HG02885 (cell line): ENCODE measurements around the gene SH3BP5L.

Experiments used
- ATAC-seq: cut with Tn5 transposase; IDR thresholded peaks from one replicate; pipeline ENCODE4 v1.9.1; 2021; ENCODE audit warnings: mild to moderate bottlenecking; ENCODE audit not compliant: unreplicated experiment, poor library complexity

SH3BP5L gene

GRCh38 chr1:248788327-248788726, 37.4 kb downstream of the SH3BP5L start:
- no peak for ATAC-seq

DNA sequence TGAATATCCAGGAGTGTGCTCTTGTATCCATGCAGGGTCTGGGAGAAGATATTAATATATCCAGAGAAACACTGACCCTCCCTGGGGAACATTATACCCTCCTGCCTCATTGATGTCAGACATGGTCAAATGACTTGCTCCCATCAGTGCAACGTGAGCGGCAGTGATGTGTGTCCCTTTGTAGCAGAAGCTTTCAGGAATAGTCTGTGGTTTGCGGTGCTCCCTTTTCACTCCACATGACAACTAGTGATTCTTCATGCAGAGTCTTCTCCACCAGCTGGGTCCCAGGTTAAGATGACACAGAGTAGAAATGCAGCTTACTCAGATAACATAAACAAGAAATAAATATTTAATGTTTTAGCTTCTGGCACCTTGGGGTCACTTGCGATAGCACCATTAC, 38.3 kb downstream of the SH3BP5L start:
- no peak for ATAC-seq

DNA sequence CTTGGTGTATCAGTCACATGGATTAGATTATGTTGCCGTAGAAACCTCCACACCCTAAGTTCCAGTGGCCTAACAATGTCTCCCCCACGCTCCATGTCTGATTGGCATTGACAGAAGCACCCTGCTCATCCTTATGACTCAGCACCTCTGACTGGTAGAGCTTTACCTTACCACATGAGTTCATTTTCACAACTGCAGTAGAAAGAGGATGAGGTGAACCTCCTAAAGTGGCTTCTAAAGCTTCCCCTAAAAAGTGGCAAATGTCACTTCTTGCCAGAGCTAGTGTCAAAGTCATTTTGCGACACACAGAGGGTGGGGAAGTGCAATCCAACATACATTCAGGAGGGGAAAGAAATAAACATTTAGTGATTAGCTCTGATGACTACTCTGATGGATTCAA, 39.6 kb downstream of the SH3BP5L start:
- ATAC-seq = peak; percentile 90

- ATAC-seq = no peak
Measured at GRCh38 chr1:248783367-248783766, 42.3 kb downstream of the SH3BP5L start.

DNA sequence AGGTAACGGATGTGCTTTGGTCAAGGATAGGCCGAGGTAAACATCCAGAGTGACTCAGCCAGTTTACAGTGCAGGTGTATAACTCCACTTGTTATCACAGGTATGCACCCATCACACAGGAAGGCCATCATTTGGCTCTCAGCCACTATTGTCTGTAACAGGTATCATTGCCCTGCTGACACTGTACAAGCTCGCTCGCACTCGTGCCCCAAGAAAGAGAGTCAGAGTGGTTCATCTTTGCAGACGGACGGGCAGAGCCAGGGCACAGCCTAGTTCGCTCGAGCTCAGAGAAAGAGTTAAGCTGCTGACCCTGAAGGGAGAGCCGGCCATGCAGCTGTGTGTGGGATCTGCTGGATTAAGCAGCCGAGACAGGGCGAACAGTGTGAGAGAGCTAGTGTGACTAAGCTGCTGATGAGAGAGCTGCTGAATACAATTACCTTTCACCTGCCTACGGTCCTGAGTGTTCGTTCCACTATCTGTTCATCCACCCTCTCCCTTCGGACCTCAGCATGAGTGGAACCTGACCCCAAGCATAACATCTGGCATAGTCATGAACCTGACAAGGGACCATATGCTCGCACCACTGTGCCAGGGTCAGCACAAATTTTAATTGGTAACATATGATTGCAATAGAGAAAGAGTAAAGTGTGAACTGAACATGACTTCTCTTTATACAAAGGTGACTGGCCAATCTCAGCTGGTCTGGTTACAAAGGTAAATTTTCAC, 43.1 kb downstream of the SH3BP5L start:
- ATAC-seq = no peak

DNA sequence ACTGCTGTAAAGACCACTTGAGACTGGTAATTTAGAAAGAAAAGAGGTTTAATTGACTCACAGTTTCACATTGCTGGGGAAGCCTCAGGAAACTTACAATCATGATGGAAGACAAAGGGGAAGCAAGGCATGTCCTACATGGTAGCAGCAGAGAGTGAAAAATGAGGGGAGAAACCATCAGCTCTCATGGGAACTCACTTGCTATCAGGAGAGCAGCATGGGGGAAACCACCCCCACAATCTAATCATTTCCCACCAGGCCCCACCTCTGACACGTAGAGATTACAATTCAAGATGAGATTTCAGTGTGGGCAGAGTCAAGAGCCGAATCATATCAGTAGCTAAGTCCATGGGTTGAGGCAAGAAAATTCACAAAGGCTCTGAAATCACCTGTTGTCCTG, 46.4 kb downstream of the SH3BP5L start:
- no peak for ATAC-seq

GRCh38 chr1:248778906-248779305, 46.8 kb downstream of the SH3BP5L start:
- ATAC-seq = no peak

DNA sequence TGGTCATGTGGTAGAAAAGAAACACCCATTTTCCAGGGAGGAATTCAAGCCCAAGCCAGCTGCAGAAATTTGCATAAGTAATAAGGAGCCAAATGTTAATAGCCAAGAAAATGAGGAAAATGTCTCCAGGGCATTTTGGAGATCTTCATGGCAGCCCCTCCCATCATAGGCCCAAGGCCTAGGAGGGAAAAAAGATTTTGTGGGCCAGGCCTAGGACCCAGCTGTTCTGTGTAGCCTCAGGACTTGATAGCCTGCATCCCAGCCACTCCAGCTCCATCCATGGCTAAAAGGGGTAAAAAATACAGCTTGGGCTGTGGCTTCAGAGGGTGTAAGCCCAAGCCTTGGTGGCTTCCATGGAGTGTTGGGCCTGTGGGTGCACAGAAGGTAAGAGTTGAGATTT, 48.7 kb downstream of the SH3BP5L start:
- no peak for ATAC-seq

GRCh38 chr1:248775441-248775840, 50.3 kb downstream of the SH3BP5L start:
- ATAC-seq = no peak
